Fibroblast of skin of abdomen (primary cell): ENCODE results near the gene KLHDC7B.

Source experiments
- DNase-seq: peaks from one replicate; pipeline ENCODE4 v3.0.0-alpha.2; 2013

Gene KLHDC7B

DNA sequence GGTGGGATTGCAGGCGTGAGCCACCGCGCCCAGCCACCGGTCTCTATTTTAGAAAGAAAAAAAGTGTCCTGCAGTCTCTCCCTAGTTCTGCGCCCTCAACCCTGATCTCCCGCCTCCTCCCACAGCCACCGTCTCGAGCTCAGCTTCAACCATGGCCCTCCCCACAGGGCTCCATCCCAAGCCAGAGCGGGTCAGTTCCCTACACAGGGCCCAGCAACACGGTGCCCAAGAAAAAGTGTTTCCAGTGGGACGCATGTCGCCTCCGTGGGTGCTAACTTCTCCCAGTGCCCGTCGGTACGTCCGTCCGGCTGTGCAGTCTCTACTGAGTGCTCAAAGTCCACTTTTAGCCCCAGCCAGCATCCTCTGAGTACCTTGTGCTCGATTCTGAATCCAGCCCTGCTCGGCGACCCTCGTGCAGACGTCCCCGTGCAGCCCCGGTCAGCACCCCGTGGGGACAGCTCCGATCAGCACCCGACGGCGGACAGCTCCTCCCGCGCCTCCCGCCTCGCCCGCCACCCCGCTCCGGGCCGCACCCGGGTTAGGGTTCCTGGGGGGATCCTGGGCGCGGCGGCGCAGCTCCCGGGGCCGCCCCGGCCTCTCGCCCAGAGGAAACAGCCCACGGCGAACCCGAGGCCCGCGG, 54.2 kb downstream of the KLHDC7B start:
- DNase-seq = peak; percentile 27

- no peak for DNase-seq
Measured at GRCh38 chr22:50600538-50600937, 54.8 kb downstream of the KLHDC7B start, which contains the start of gene MAPK8IP2. MAPK8IP2 (plus strand) TSS chr22:50600793; CDS start chr22:50600819, 26 bp downstream.
